Activated CD4-positive, alpha-beta T cell treated with anti-CD3 and anti-CD28 coated beads for 36 hours (primary cell): ENCODE measurements around the gene CHML. TPM values are rescaled to one million over a fixed set of nuclear protein-coding genes. Genes with fewer than 3 reads are reported as not detected.

ENCODE experiments used
- ATAC-seq: fragments of 200-7000 bp; cut with Tn5 transposase; one replicate; pipeline ENCODE4 v1.10.0; 2021; ENCODE audit warnings: mild to moderate bottlenecking, moderate library complexity
- CTCF ChIA-PET: fragments of 350-600 bp; sonication (Branson Sonifier 250); formaldehyde crosslinking; loops from one replicate; lab custom pipeline; 2021; ENCODE audit warnings: antibody characterized with exemption; lab: Charles Lee
- POLR2A ChIA-PET: fragments of 350-600 bp; sonication (Branson Sonifier 250); formaldehyde crosslinking; loops from one replicate; lab custom pipeline; 2021; ENCODE audit warnings: antibody characterized with exemption, inconsistent platforms; lab: Charles Lee
- DNase-seq: peaks from one replicate; pipeline ENCODE4 v3.0.0-alpha.2; 2020
- H3K27ac Mint-ChIP-seq: one replicate; pipeline ENCODE4 v1.8.0; 2021; ENCODE audit warnings: mixed read lengths
- H3K27me3 Mint-ChIP-seq: one replicate; pipeline ENCODE4 v1.8.0; 2021; ENCODE audit warnings: mixed read lengths
- H3K36me3 Mint-ChIP-seq: one replicate; pipeline ENCODE4 v1.8.0; 2021; ENCODE audit warnings: low read depth, mixed read lengths
- H3K4me1 Mint-ChIP-seq: one replicate; pipeline ENCODE4 v1.8.0; 2021; ENCODE audit warnings: mixed read lengths
- H3K4me3 Mint-ChIP-seq: one replicate; pipeline ENCODE4 v1.8.0; 2021; ENCODE audit warnings: mild to moderate bottlenecking, moderate library complexity, mixed read lengths
- H3K9me3 Mint-ChIP-seq: one replicate; pipeline ENCODE4 v1.8.0; 2021; ENCODE audit warnings: low read depth, mixed read lengths
- intact Hi-C, 2 experiments: fragments of 100-400 bp; cut with DNase I in 1 of 2; cut with micrococcal nuclease in 1 of 2; formaldehyde crosslinking; loops; one replicate each; pipeline versions ENCODE4 v1.14.2 to v1.15.1; 2022 to 2024; cut with DNase I, micrococcal nuclease
- total RNA-seq, 2 experiments: library from RNA; stranded (reverse); gene quantifications; one replicate each; pipeline ENCODE4 v1.2.3, GENCODE V29; 2021

Gene CHML
- total RNA-seq, 2 experiments from 2014 or later: 13.4 to 16.5 TPM

DNA sequence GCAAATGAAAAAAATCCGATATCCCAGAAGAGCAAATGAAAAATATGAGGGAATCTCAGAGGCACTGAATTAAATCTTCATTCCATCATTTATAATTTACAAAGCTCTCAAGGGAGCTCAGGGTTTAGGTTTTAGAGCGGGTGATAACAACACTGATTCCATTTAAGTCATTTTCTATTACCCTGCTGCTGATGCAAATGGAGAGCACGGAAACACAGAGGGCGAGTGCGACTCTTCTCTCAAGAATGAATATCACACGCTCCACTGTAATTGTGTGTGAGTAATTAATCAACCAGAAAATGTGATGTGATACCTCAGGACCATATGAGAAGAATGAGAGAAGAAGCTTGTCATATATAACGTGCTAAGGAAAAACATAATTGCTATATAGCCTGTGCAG, 22.7 kb downstream of the CHML start:
- ChIA-PET CTCF (interaction anchor here (1.0 to 2.0 kb wide), 2 partner anchors 9 to 31 kb away, joined by 3 to 10 read pairs; no protein-coding TSS in a partner anchor), POLR2A (no interaction called here)
- no peak overlapping the region for H3K4me3 Mint-ChIP-seq
- intact Hi-C loops: loop anchor here in 1 of 2 experiments (10.0 kb wide), 1 partner anchor 57 kb away; no protein-coding TSS in a partner anchor
- peak; percentile 37 for ATAC-seq
- peaks cover 7% of the 10 kb centered on the region for H3K36me3 Mint-ChIP-seq
- DNase-seq: no peak
- H3K9me3 Mint-ChIP-seq: no peaks in the 10 kb centered on the region
- peaks cover 14% of the 10 kb centered on the region for H3K4me1 Mint-ChIP-seq
- H3K27me3 Mint-ChIP-seq: no peaks in the 10 kb centered on the region
- no peak overlapping the region for H3K27ac Mint-ChIP-seq

DNA sequence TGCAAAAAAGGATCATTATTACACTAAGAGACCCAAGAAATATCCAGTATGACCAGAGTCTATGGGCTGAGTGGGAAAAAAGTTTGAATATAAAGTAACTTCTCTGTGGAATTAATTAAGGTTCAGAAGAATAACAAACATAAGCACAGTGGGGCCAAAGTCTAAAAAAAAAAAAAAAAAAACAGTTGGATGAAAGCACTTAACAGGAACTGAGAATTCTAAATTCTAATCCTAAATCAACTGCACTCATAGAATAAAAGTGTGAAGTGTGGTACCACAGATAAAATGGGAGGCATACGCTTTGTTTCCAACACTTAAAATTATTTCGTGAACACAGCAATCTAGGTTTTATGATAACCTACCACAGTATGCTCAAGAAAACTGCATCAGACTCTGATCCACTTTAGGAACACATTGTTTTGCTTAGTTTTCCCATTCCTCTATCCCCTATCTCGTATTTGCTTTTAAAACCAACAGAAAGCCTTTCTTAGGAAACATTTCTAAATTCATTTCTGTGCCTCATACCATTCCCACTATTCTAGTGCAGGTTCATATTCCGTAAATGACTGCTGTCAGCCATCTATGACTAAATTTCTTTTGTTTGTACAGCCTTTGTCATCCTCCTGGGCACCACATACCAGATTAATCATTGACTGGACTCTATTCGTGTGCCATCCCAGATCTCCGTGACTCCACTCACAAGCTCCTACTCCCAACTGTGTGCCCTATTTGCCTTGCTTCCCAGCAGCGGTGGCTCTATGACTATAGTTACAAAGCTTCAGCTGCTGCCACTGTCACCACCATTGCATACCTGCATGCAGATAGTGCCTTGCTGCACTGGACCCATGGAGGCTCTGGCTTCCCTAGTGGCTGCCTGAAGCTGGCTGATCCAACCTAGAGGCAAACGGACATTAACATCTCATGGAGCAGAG, 24.9 kb downstream of the CHML start:
- no peak for DNase-seq
- no peaks in the 10 kb centered on the region for H3K9me3 Mint-ChIP-seq
- H3K36me3 Mint-ChIP-seq: peaks cover 2% of the 10 kb centered on the region
- CTCF ChIA-PET: no interaction called here
- H3K4me1 Mint-ChIP-seq: peaks cover 14% of the 10 kb centered on the region
- POLR2A ChIA-PET: interaction anchor here (0.6 to 0.7 kb wide), 2 partner anchors 15 to 79 kb away, joined by 3 to 4 read pairs; no protein-coding TSS in a partner anchor
- no peak overlapping the region for H3K27ac Mint-ChIP-seq
- no peaks in the 10 kb centered on the region for H3K27me3 Mint-ChIP-seq
- ATAC-seq: no peak
- intact Hi-C loops: loop anchor here in 1 of 2 experiments (10.0 kb wide), 1 partner anchor 59 kb away; no protein-coding TSS in a partner anchor
- no peak overlapping the region for H3K4me3 Mint-ChIP-seq

DNA sequence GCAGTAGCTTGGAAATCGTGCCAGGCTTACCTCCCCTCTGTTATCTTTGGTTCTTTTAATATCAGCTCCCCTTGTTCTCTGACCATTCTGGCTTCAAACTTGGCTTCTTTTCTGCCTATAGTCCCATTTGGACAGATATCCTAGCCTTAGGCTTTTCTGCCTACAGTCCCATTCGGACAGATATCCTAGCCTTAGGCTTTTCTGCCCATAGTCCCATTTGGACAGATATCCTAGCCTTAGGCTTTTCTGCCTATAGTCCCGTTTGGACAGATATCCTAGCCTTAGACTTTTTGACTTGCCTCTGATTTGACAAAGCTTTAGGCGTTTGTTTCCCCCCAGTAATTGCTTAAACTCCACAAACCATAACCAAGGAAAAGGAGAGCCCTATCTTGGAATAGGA, 25.6 kb downstream of the CHML start:
- DNase-seq (no peak), ATAC-seq (no peak)
- no peaks in the 10 kb centered on the region for H3K9me3 Mint-ChIP-seq
- POLR2A ChIA-PET: no interaction called here
- intact Hi-C loops: loop anchor here (5.0 to 10.0 kb wide), 4 partner anchors 60 to 283 kb away; partner anchors contain the start of genes EXO1 (in 1 of the 2) and KMO (in 1 of the 2)
- no peak overlapping the region for H3K4me3 Mint-ChIP-seq
- H3K4me1 Mint-ChIP-seq: peaks cover 14% of the 10 kb centered on the region
- H3K36me3 Mint-ChIP-seq: peaks cover 2% of the 10 kb centered on the region
- CTCF ChIA-PET: interaction anchor here (1.3 kb wide), 1 partner anchor 11 kb away, joined by 3 read pairs; no protein-coding TSS in a partner anchor
- H3K27ac Mint-ChIP-seq: no peak overlapping the region
- H3K27me3 Mint-ChIP-seq: no peaks in the 10 kb centered on the region

DNA sequence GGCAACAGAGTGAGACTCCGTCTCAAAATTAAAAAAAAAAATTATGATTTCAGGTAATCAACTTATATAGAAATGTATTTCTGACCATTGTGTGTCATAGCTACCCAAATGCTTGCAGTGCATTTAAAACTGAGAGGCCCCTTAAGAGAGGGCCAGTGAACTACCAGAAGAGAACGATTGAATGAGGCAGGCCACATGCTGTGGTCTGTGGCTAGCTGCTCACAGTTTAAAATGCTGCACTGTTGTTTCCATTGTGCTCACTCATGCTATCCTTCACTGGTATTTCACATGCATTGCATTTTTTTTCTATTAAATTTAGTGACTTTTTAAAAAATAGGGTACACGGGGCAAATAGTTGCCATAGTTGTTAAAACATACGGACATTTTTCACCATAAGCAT, 26.0 kb downstream of the CHML start:
- no peaks in the 10 kb centered on the region for H3K9me3 Mint-ChIP-seq
- CTCF ChIA-PET: interaction anchor here (1.3 kb wide), 1 partner anchor 12 kb away, joined by 3 read pairs; no protein-coding TSS in a partner anchor
- DNase-seq (peak; percentile 33), ATAC-seq (no peak)
- no peak overlapping the region for H3K4me3 Mint-ChIP-seq
- H3K36me3 Mint-ChIP-seq: peaks cover 2% of the 10 kb centered on the region
- H3K4me1 Mint-ChIP-seq: peaks cover 14% of the 10 kb centered on the region
- POLR2A ChIA-PET: no interaction called here
- no peak overlapping the region for H3K27ac Mint-ChIP-seq
- no peaks in the 10 kb centered on the region for H3K27me3 Mint-ChIP-seq
- intact Hi-C loops: loop anchor here (5.0 to 10.0 kb wide), 4 partner anchors 61 to 283 kb away; partner anchors contain the start of genes EXO1 (in 1 of the 2) and KMO (in 1 of the 2)

DNA sequence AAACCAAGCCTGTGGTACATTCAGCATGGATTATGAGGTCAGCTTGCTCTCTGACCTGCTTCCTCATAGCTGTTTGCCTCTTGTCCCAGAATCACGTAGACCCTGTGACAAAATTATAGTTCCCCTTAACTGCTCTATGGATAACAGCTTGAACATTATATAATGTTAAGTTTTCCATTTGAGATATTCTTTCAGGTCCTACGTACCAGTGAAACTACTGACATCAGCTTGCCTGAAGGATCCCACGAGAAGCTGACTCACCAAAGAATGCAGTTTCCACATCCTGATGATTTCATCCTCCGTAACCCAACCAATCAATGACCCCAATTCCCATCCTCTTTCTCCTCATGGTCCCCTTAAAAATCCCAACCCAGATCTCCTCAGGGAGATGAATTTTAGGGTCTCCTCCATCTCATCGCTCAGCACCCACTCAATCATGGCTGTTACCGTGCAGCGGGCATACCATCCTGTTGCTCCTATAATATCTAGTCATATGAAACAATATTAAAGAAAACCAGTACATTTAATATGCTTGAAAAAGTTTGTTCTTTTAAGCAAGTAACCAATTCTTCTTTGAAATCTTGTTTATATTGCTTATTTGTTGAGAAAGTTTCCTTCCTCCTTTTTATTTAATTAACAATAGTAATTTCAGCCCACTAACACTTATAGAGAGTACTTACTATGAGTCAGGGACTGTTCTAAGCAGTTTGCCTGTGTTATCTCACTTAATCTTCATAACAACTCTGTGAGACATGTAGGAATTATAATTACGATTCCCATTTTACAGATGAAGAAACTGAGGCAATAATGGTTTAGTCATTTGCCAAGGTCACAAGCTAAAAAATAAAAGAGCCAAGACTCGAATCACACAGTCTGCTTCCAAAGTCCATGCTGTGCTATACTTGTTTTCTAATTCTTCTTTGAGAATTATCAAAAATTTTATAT, 27.4 kb downstream of the CHML start:
- no peaks in the 10 kb centered on the region for H3K27me3 Mint-ChIP-seq
- H3K27ac Mint-ChIP-seq: peak overlapping the region; percentile 64
- H3K4me1 Mint-ChIP-seq: peaks cover 20% of the 10 kb centered on the region
- CTCF ChIA-PET: interaction anchor here (0.6 to 3.1 kb wide), 12 partner anchors 8 to 386 kb away, joined by 3 to 29 read pairs (median 4); partner anchors contain the start of genes EXO1 and MAP1LC3C
- ATAC-seq: no peak
- no peaks in the 10 kb centered on the region for H3K9me3 Mint-ChIP-seq
- intact Hi-C loops: loop anchor here (1.0 to 10.0 kb wide), 5 partner anchors 62 to 284 kb away; partner anchors contain the start of genes EXO1 (in 1 of the 2) and KMO (in 1 of the 2)
- peak overlapping the region; percentile 8 for H3K4me3 Mint-ChIP-seq
- H3K36me3 Mint-ChIP-seq: peaks cover 2% of the 10 kb centered on the region
- DNase-seq: no peak
- POLR2A ChIA-PET: no interaction called here

DNA sequence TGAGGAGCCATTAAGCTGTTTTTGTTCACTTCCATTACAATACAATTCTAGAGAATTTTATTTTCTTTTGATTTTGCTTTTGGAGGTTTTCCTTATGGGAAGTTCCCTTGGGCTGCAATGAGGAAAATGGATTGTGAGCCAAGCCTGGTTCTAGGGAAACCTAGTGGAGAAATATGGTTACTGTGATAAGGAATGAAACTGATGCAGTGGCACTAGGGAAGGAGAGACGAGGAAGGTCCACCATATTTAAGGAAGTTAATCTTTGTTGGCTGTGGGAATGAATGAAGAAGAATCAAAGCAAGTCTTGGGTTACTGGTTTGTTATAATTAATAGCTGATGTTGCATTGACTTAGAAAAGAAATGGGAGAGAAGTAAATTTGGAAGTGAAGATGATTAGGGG, 28.4 kb downstream of the CHML start:
- Mint-ChIP-seq H3K4me1 (peaks cover 14% of the 10 kb centered on the region), H3K9me3 (no peaks in the 10 kb centered on the region), H3K4me3 (no peak overlapping the region), H3K36me3 (peaks cover 2% of the 10 kb centered on the region), H3K27me3 (no peaks in the 10 kb centered on the region), H3K27ac (no peak overlapping the region)
- no peak for DNase-seq
- ATAC-seq: no peak
- ChIA-PET CTCF (interaction anchor here (0.6 to 3.1 kb wide), 20 partner anchors 9 to 387 kb away, joined by 3 to 34 read pairs (median 4); partner anchors contain the start of genes EXO1, KMO and MAP1LC3C), POLR2A (no interaction called here)
- intact Hi-C loops: loop anchor here (1.0 to 10.0 kb wide), 10 partner anchors 16 to 407 kb away; partner anchors contain the start of genes EXO1 (in 1 of the 2) and KMO (in 1 of the 2)

DNA sequence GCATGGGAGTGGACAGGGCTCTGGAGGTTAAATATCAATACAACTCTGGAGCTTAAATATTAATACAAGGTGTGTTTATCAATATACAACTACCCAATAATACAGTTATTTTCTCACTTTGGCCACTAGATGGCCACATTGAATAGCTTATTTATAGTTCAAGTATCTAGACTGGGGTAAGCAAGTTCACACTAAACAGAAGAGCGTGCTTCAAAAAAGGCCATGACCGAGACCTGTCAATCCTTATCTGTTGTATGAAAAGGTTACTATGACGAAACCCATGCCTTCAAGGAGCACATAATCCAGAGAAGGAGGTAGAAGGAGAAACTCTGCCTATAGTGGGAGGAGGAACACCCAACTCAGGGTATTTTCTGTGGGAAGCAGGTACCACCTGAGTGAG, 29.1 kb downstream of the CHML start:
- Mint-ChIP-seq H3K36me3 (peaks cover 2% of the 10 kb centered on the region), H3K27ac (no peak overlapping the region), H3K27me3 (no peaks in the 10 kb centered on the region), H3K4me1 (peaks cover 14% of the 10 kb centered on the region), H3K4me3 (no peak overlapping the region), H3K9me3 (no peaks in the 10 kb centered on the region)
- ChIA-PET POLR2A (interaction anchor here (0.9 kb wide), 1 partner anchor 59 kb away, joined by 3 read pairs; no protein-coding TSS in a partner anchor), CTCF (interaction anchor here (0.6 to 3.1 kb wide), 33 partner anchors 8 to 407 kb away, joined by 3 to 34 read pairs (median 3); partner anchors contain the start of genes EXO1, KMO and MAP1LC3C)
- no peak for DNase-seq
- peak; percentile 71 for ATAC-seq
- intact Hi-C loops: loop anchor here (1.0 to 10.0 kb wide), 9 partner anchors 16 to 408 kb away; partner anchors contain the start of genes EXO1 (in 1 of the 2) and KMO (in 1 of the 2)

DNA sequence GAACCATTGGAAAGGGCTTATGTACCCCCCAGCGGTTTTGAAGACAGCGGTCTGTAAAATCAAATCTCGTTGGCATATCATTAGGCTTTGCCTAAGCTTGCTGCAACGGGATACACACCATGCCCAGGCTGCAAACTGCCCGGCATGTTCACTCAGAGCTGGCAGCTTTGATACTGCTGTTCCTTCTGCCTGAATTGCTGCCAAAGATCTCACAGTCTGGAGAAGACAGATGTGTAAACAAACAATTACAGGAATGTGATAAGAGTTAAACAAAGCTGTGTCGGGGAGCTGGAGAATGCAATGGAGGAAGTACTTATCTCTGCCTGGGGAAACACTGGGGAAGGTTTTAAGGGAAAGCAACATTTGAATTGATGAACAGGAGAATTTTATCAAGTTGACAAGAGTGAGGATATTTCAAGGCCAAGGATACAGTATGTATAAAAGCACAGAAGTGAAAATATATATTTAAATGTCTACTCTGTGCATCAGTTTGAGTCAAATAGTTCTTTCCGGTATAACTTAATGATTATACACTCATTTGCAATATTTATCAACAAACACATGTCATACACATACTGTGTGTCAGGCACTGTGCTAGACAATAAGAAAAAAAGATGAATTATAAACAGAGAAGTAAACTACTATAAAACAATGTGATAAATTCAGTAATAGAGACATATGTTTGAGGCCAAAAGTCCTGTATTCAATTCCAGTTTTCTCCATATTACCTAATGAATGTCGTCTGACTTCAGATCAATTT, 29.9 kb downstream of the CHML start:
- ATAC-seq (no peak), DNase-seq (no peak)
- POLR2A ChIA-PET: interaction anchor here (0.9 kb wide), 1 partner anchor 59 kb away, joined by 3 read pairs; no protein-coding TSS in a partner anchor
- Mint-ChIP-seq H3K4me1 (peaks cover 14% of the 10 kb centered on the region), H3K36me3 (peaks cover 4% of the 10 kb centered on the region), H3K9me3 (no peaks in the 10 kb centered on the region), H3K4me3 (no peak overlapping the region), H3K27me3 (no peaks in the 10 kb centered on the region), H3K27ac (no peak overlapping the region)
- CTCF ChIA-PET: interaction anchor here (0.7 to 3.1 kb wide), 31 partner anchors 7 to 408 kb away, joined by 3 to 34 read pairs (median 3); partner anchors contain the start of genes EXO1, KMO and MAP1LC3C
- intact Hi-C loops: loop anchor here (2.0 to 10.0 kb wide), 5 partner anchors 65 to 409 kb away; partner anchors contain the start of genes EXO1 (in 1 of the 2) and KMO (in 1 of the 2)

DNA sequence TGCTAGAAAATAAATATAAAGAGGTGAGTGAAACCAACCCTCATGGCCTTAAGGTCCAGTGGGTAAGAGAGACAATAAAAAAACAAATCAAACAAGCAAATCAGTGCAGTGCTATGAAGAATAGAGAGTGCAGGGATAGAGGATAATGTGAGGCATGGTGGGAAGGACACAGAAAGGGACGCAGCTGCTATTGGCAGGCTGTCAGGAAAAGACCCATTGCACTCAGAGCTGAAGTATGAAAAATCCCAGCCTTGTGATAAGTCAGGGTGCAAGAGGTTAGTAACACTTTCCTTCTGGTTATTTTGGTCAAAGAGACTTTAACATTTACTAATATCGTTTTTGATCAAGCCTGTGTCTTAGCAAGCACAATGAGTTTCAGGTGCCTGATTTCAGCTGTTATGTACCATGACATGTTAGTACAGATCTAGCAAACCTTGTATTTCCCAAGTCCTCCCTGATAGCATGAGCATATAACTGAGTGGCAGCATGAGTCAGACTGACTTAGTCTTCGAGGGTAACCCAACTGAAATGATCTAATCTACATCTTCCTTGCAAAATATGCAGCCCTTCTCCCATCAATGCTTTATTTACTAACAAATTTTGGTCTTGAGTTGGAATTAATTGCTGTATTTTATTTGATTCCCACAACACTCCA, 31.7 kb downstream of the CHML start:
- H3K36me3 Mint-ChIP-seq: peaks cover 7% of the 10 kb centered on the region
- peak; percentile 73 for ATAC-seq
- no peak for DNase-seq
- POLR2A ChIA-PET: no interaction called here
- no peak overlapping the region for H3K4me3 Mint-ChIP-seq
- no peak overlapping the region for H3K27ac Mint-ChIP-seq
- no peaks in the 10 kb centered on the region for H3K27me3 Mint-ChIP-seq
- CTCF ChIA-PET: interaction anchor here (0.7 kb wide), 1 partner anchor 16 kb away, joined by 3 read pairs; no protein-coding TSS in a partner anchor
- H3K4me1 Mint-ChIP-seq: peaks cover 18% of the 10 kb centered on the region
- intact Hi-C loops: no loop called here
- H3K9me3 Mint-ChIP-seq: no peaks in the 10 kb centered on the region
